ENCODE measurements around the gene VTI1A.

VTI1A gene

GRCh38 chr10:112562809-112563663 is 116.0 kb downstream of the VTI1A start:
- no peak overlapping the region for H3K27ac ChIP-seq (ENCODE audit: low read depth, low read length, severe bottlenecking)
- H3K36me3 ChIP-seq (ENCODE audit: control insufficient read depth, insufficient read depth, low read length) = no peaks in the 10 kb centered on the region
- WGBS, 2 experiments (ENCODE audit: insufficient coverage in 2 of 2) = 84 to 93% methylated on average over 10 of the region's 16 CpGs
- H3K4me3 ChIP-seq (ENCODE audit: extremely low read depth, insufficient read depth, low read length, poor library complexity, severe bottlenecking) = no peak overlapping the region
- no peaks in the 10 kb centered on the region for H3K4me1 ChIP-seq (ENCODE audit: control insufficient read depth, insufficient read depth, low read length, poor library complexity, severe bottlenecking)
- H3K9me3 ChIP-seq (ENCODE audit: control insufficient read depth, low read length) = no peaks in the 10 kb centered on the region

DNA sequence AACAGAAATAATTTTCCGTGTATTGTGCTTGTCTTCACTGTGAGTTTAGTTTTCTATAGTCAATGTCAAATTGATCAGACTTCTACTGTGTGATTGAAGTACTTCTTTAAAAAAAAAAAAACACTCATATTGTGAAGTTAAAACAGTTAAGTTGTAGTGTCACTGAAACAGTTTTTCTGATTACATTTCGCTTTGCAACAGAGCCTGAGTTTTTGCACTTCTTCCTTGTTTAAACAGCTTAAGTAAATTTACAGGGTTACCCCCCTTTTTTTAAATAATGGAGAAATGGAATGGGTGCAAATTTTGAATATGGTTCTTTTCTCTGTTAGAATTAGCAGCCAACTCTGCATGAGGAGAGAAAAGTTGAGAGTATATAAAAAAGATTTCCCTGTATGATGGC is 117.3 kb downstream of the VTI1A start:
- Histone ChIP-seq H3K4me3 (ENCODE audit: extremely low read depth, insufficient read depth, low read length, poor library complexity, severe bottlenecking) (no peak overlapping the region), H3K36me3 (ENCODE audit: control insufficient read depth, insufficient read depth, low read length) (no peaks in the 10 kb centered on the region), H3K4me1 (ENCODE audit: control insufficient read depth, insufficient read depth, low read length, poor library complexity, severe bottlenecking) (no peaks in the 10 kb centered on the region), H3K27ac (ENCODE audit: low read depth, low read length, severe bottlenecking) (no peak overlapping the region), H3K9me3 (ENCODE audit: control insufficient read depth, low read length) (no peaks in the 10 kb centered on the region)
- WGBS, 2 experiments (ENCODE audit: insufficient coverage in 2 of 2) = no CpG with 5 or more reads among the region's 2 CpGs

GRCh38 chr10:112565434-112566053 is 118.5 kb downstream of the VTI1A start:
- no CpG with 5 or more reads among the region's 4 CpGs for WGBS, 2 experiments (ENCODE audit: insufficient coverage in 2 of 2)
- no peaks in the 10 kb centered on the region for H3K36me3 ChIP-seq (ENCODE audit: control insufficient read depth, insufficient read depth, low read length)
- H3K4me3 ChIP-seq (ENCODE audit: extremely low read depth, insufficient read depth, low read length, poor library complexity, severe bottlenecking) = no peak overlapping the region
- no peak overlapping the region for H3K27ac ChIP-seq (ENCODE audit: low read depth, low read length, severe bottlenecking)
- H3K9me3 ChIP-seq (ENCODE audit: control insufficient read depth, low read length) = no peaks in the 10 kb centered on the region
- H3K4me1 ChIP-seq (ENCODE audit: control insufficient read depth, insufficient read depth, low read length, poor library complexity, severe bottlenecking) = no peaks in the 10 kb centered on the region

- Histone ChIP-seq H3K27ac (ENCODE audit: low read depth, low read length, severe bottlenecking) (no peak overlapping the region), H3K4me1 (ENCODE audit: control insufficient read depth, insufficient read depth, low read length, poor library complexity, severe bottlenecking) (no peaks in the 10 kb centered on the region), H3K36me3 (ENCODE audit: control insufficient read depth, insufficient read depth, low read length) (no peaks in the 10 kb centered on the region), H3K4me3 (ENCODE audit: extremely low read depth, insufficient read depth, low read length, poor library complexity, severe bottlenecking) (no peak overlapping the region), H3K9me3 (ENCODE audit: control insufficient read depth, low read length) (no peaks in the 10 kb centered on the region)
- WGBS, 2 experiments (ENCODE audit: insufficient coverage in 2 of 2) = 90% methylated on average over 2 of the region's 3 CpGs; no CpG with 5 or more reads in 1 of the 2 experiments
Observed at GRCh38 chr10:112570585-112570984, 123.6 kb downstream of the VTI1A start.

DNA sequence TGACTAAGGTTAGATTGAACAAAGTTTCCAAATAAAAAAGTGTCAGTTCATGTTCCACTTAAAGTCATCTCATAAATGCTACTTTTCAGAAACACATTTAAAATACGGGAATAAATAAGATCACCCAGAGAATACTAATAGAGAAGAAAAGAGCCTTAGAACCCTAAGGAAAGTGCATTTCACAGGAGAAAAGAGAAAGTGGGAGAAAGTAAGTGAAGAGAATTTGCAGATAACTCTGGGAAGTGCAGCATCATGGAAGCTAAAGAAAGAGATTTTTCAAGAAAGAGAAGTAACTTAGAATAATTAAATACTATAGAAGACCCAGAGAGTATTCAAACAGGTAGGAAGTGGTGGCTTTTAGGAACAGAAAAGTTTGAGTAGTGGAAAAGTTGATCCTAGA is 132.6 kb downstream of the VTI1A start:
- no peak overlapping the region for H3K27ac ChIP-seq (ENCODE audit: low read depth, low read length, severe bottlenecking)
- WGBS, 2 experiments (ENCODE audit: insufficient coverage in 2 of 2) = no CpG with 5 or more reads among the region's 1 CpG

GRCh38 chr10:112580267-112580666 is 133.3 kb downstream of the VTI1A start:
- peaks cover 14% of the 10 kb centered on the region for H3K4me1 ChIP-seq (ENCODE audit: control insufficient read depth, insufficient read depth, low read length, poor library complexity, severe bottlenecking)
- no peaks in the 10 kb centered on the region for H3K36me3 ChIP-seq (ENCODE audit: control insufficient read depth, insufficient read depth, low read length)
- no peak overlapping the region for H3K27ac ChIP-seq (ENCODE audit: low read depth, low read length, severe bottlenecking)
- 88 to 89% methylated on average over 2 of the region's 2 CpGs for WGBS, 2 experiments (ENCODE audit: insufficient coverage in 2 of 2)
- H3K4me3 ChIP-seq (ENCODE audit: extremely low read depth, insufficient read depth, low read length, poor library complexity, severe bottlenecking) = no peak overlapping the region
- no peaks in the 10 kb centered on the region for H3K9me3 ChIP-seq (ENCODE audit: control insufficient read depth, low read length)

More for the DNA sequence above, 132.6 kb downstream of the VTI1A start:
- Histone ChIP-seq H3K9me3 (ENCODE audit: control insufficient read depth, low read length) (no peaks in the 10 kb centered on the region), H3K4me3 (ENCODE audit: extremely low read depth, insufficient read depth, low read length, poor library complexity, severe bottlenecking) (no peak overlapping the region), H3K4me1 (ENCODE audit: control insufficient read depth, insufficient read depth, low read length, poor library complexity, severe bottlenecking) (peaks cover 12% of the 10 kb centered on the region), H3K36me3 (ENCODE audit: control insufficient read depth, insufficient read depth, low read length) (no peaks in the 10 kb centered on the region)

DNA sequence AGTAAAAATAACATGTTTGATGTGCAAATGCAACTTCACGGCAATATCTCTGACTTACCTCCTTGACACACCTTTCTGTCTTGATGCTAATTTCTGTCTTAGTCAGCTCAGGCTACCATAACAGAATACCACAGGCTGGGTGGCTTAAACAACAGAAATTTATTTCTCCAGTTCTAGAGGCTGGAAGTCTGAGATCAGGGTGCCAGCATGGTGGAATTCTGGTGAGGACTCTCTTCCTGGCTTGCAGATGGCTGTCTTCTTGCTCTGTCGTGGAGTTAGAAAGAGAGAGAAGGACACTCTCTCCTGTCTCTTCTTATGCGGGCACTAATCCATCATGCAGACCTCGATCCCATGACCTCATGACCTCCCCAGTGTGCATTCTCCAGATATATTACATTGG is 134.9 kb downstream of the VTI1A start:
- H3K36me3 ChIP-seq (ENCODE audit: control insufficient read depth, insufficient read depth, low read length) = no peaks in the 10 kb centered on the region
- H3K27ac ChIP-seq (ENCODE audit: low read depth, low read length, severe bottlenecking) = no peak overlapping the region
- H3K4me1 ChIP-seq (ENCODE audit: control insufficient read depth, insufficient read depth, low read length, poor library complexity, severe bottlenecking) = peaks cover 21% of the 10 kb centered on the region
- no peak overlapping the region for H3K4me3 ChIP-seq (ENCODE audit: extremely low read depth, insufficient read depth, low read length, poor library complexity, severe bottlenecking)
- WGBS, 2 experiments (ENCODE audit: insufficient coverage in 2 of 2) = 60% methylated on average over 1 of the region's 4 CpGs; no CpG with 5 or more reads in 1 of the 2 experiments
- H3K9me3 ChIP-seq (ENCODE audit: control insufficient read depth, low read length) = no peaks in the 10 kb centered on the region

- Histone ChIP-seq H3K4me3 (ENCODE audit: extremely low read depth, insufficient read depth, low read length, poor library complexity, severe bottlenecking) (no peak overlapping the region), H3K27ac (ENCODE audit: low read depth, low read length, severe bottlenecking) (no peak overlapping the region), H3K36me3 (ENCODE audit: control insufficient read depth, insufficient read depth, low read length) (no peaks in the 10 kb centered on the region), H3K9me3 (ENCODE audit: control insufficient read depth, low read length) (no peaks in the 10 kb centered on the region), H3K4me1 (ENCODE audit: control insufficient read depth, insufficient read depth, low read length, poor library complexity, severe bottlenecking) (peaks cover 32% of the 10 kb centered on the region)
- WGBS, 2 experiments (ENCODE audit: insufficient coverage in 2 of 2) = 83 to 97% methylated on average over 3 of the region's 9 CpGs
Observed at GRCh38 chr10:112583236-112583939, 136.4 kb downstream of the VTI1A start.

GRCh38 chr10:112584276-112584675 is 137.3 kb downstream of the VTI1A start:
- 97 to 98% methylated on average over 5 to 6 of the region's 6 CpGs for WGBS, 2 experiments (ENCODE audit: insufficient coverage in 2 of 2)

DNA sequence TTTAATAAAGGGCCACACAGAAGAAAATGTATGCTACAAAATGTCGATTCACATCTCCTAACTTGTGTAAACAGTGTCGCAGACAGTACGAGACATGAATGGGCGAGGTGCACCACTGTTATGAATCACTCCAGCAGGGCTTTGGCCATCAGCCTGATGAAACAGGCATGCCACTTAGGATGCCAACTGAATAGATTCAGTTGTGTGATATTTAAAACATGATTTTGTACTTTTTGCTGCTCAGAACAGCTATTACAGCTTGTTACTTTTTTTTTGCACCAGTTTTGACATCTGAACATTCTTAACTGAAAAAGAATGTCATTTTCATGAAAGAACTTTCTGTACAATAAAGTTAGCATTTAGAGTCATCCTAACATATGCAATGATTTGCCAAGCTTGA is 138.1 kb downstream of the VTI1A start:
- H3K9me3 ChIP-seq (ENCODE audit: control insufficient read depth, low read length) = no peaks in the 10 kb centered on the region
- H3K36me3 ChIP-seq (ENCODE audit: control insufficient read depth, insufficient read depth, low read length) = no peaks in the 10 kb centered on the region
- no peak overlapping the region for H3K27ac ChIP-seq (ENCODE audit: low read depth, low read length, severe bottlenecking)
- peaks cover 35% of the 10 kb centered on the region for H3K4me1 ChIP-seq (ENCODE audit: control insufficient read depth, insufficient read depth, low read length, poor library complexity, severe bottlenecking)
- no peak overlapping the region for H3K4me3 ChIP-seq (ENCODE audit: extremely low read depth, insufficient read depth, low read length, poor library complexity, severe bottlenecking)
- 90 to 96% methylated on average over 4 of the region's 4 CpGs for WGBS, 2 experiments (ENCODE audit: insufficient coverage in 2 of 2)

More at GRCh38 chr10:112584276-112584675, 137.3 kb downstream of the VTI1A start:
- no peak overlapping the region for H3K4me3 ChIP-seq (ENCODE audit: extremely low read depth, insufficient read depth, low read length, poor library complexity, severe bottlenecking)
- peaks cover 35% of the 10 kb centered on the region for H3K4me1 ChIP-seq (ENCODE audit: control insufficient read depth, insufficient read depth, low read length, poor library complexity, severe bottlenecking)
- H3K36me3 ChIP-seq (ENCODE audit: control insufficient read depth, insufficient read depth, low read length) = no peaks in the 10 kb centered on the region
- no peaks in the 10 kb centered on the region for H3K9me3 ChIP-seq (ENCODE audit: control insufficient read depth, low read length)
- no peak overlapping the region for H3K27ac ChIP-seq (ENCODE audit: low read depth, low read length, severe bottlenecking)

Measured in mesodermal cell (in vitro differentiated cells).